Choroid plexus epithelial cell (primary cell): Measurements from ENCODE around the gene GNA14.
"Not testable (repeated sequence)": the region's sequence is repeated elsewhere in the genome, so short reads cannot be mapped to it uniquely, and the experiment has no call there.

ENCODE experiments used
- DNase-seq: peaks from one replicate; pipeline ENCODE4 v3.0.0-alpha.2; 2010; ENCODE audit warnings: low read depth
- H3K4me3 ChIP-seq: 2 replicates; pipeline ENCODE4 v1.5.1; 2011; ENCODE audit warnings: low read depth, mild to moderate bottlenecking, control low read depth, low read length, moderate library complexity
- CTCF ChIP-seq: conservative IDR thresholded peaks from 2 replicates; pipeline ENCODE4 v1.5.1; 2011; ENCODE audit warnings: low read depth, mild to moderate bottlenecking, control low read depth, inconsistent platforms, low read length, moderate library complexity

Gene GNA14

GRCh38 chr9:77648234-77649108 lies at the start of gene GNA14:
Gene GNA14 (minus strand): TSS chr9:77648322. CDS start chr9:77647793, 529 bp downstream.
- peak within 1 kb of the TSS; percentile 59 for H3K4me3 ChIP-seq
- TF ChIP-seq CTCF = no peak
- DNase-seq = peak; percentile 24

GRCh38 chr9:77697238-77697984 lies 49.3 kb upstream of the GNA14 start:
- no peak for TF ChIP-seq CTCF
- no peak for DNase-seq
- no peak overlapping the region for H3K4me3 ChIP-seq

- DNase-seq, H3K4me3 ChIP-seq: not testable (repeated sequence)
Measured at GRCh38 chr9:77690723-77691122, 42.6 kb upstream of the GNA14 start.

- not testable (repeated sequence) for DNase-seq, H3K4me3 ChIP-seq
Measured at GRCh38 chr9:77690119-77690518, 42.0 kb upstream of the GNA14 start.

GRCh38 chr9:77687737-77688136 lies 39.6 kb upstream of the GNA14 start:
- not testable (repeated sequence) for H3K4me3 ChIP-seq

GRCh38 chr9:77680581-77680980 lies 32.5 kb upstream of the GNA14 start:
- DNase-seq = no peak
- H3K4me3 ChIP-seq = no peak overlapping the region
- TF ChIP-seq CTCF = no peak

More at GRCh38 chr9:77687737-77688136, 39.6 kb upstream of the GNA14 start:
- not testable (repeated sequence) for DNase-seq

GRCh38 chr9:77679661-77680368 lies 31.7 kb upstream of the GNA14 start:
- H3K4me3 ChIP-seq = no peak overlapping the region
- no peak for TF ChIP-seq CTCF
- no peak for DNase-seq

- TF ChIP-seq CTCF = no peak
- DNase-seq = no peak
- H3K4me3 ChIP-seq = no peak overlapping the region
Measured at GRCh38 chr9:77679088-77679487, 31.0 kb upstream of the GNA14 start.
